NCI-H524 treated with DMSO at 0.1 percent for 48 hours (cell line): Measurements from ENCODE around the gene HAUS3.
A peak's percentile ranks its signal among the peaks of the same experiment; 100 is the strongest.
"Not testable (repeated sequence)": the region's sequence is repeated elsewhere in the genome, so short reads cannot be mapped to it uniquely, and the experiment has no call there.

Experiments used
- DNase-seq: peaks from one replicate; lab custom pipeline; 2025; lab: John Stamatoyannopoulos, UW

HAUS3 gene

GRCh38 chr4:2219233-2219760 is 22.6 kb downstream of the HAUS3 start:
- no peak for DNase-seq

- DNase-seq: no peak
These were observed 23.5 kb downstream of the HAUS3 start for GRCh38 chr4:2218436-2218835.

GRCh38 chr4:2217726-2218125 is 24.2 kb downstream of the HAUS3 start:
- no peak for DNase-seq

GRCh38 chr4:2212831-2213230 is 29.1 kb downstream of the HAUS3 start:
- no peak for DNase-seq

GRCh38 chr4:2202789-2203188 is 39.1 kb downstream of the HAUS3 start:
- not testable (repeated sequence) for DNase-seq

- DNase-seq: no peak
These were observed 47.4 kb downstream of the HAUS3 start for GRCh38 chr4:2194496-2194895.

GRCh38 chr4:2193326-2193725 is 48.6 kb downstream of the HAUS3 start:
- DNase-seq: no peak

GRCh38 chr4:2186865-2187172 is 55.1 kb downstream of the HAUS3 start:
- no peak for DNase-seq

- DNase-seq: peak; percentile 10
These were observed 55.6 kb downstream of the HAUS3 start for GRCh38 chr4:2186133-2186864.

- DNase-seq: no peak
These were observed 58.5 kb downstream of the HAUS3 start for GRCh38 chr4:2183394-2183793.

- DNase-seq: no peak
These were observed 58.9 kb downstream of the HAUS3 start for GRCh38 chr4:2182994-2183393.

GRCh38 chr4:2180410-2180809 is 61.5 kb downstream of the HAUS3 start:
- no peak for DNase-seq

GRCh38 chr4:2179717-2180116 is 62.2 kb downstream of the HAUS3 start:
- DNase-seq: no peak

GRCh38 chr4:2178986-2179385 is 62.9 kb downstream of the HAUS3 start:
- no peak for DNase-seq
